Measurements from ENCODE around the gene CYP4F22. TPM values are rescaled to one million over a fixed set of nuclear protein-coding genes. Genes with fewer than 3 reads are reported as not detected.

Gene CYP4F22
- total and polyA plus RNA-seq, 2 of the 8 experiments (the other 6 are each of a cell fraction or from before 2014, with no cell fraction given), result not detected

DNA sequence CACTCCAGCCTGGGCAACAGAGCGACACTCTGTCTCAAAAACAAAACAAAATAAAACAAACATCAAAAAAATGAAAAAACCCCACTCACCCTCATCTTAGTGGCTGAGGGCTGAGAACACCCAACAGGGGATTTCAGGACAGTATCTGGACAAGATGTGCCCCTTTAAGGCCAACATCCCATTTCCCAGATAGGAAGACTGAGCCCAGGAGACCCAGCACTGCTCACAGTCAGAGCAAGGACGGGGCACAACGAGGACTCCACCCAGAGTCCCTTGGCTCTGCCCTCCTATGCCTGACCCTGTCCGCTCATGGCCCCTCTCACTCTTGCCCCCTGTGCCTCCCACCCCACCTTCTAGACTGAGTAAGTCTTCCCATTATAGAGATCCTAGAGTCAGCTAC is 53.8 kb downstream of the CYP4F22 start:
- ChIA-PET CTCF (ENCODE audit: partially characterized antibody) (no interaction called here), POLR2A (ENCODE audit: partially characterized antibody) (interaction anchor here (1.3 kb wide), 1 partner anchor 145 kb away, joined by 4 read pairs; no protein-coding TSS in a partner anchor)
- no peak overlapping the region for H2BK20ac ChIP-seq (ENCODE audit: low read length)
- H2BK120ac ChIP-seq (replicated peaks; ENCODE audit: low read depth, low read length), result no peak overlapping the region
- 76% methylated on average over 4 of the region's 4 CpGs; no CpG with 5 or more reads in 1 of the 2 experiments for WGBS, 2 experiments (ENCODE audit: extremely low coverage in 1 of 2, insufficient coverage in 1 of 2, insufficient read length in 1 of 2, insufficient replicate concordance in 2 of 2, low coverage in 1 of 2, low lambda C conversion rate in 2 of 2, missing lambda C conversion rate in 1 of 2)
- no peak for DNase-seq (ENCODE audit: low read depth in 1 of 2, low spot score in 2 of 2)
- H3K27ac ChIP-seq (ENCODE audit: low read depth, low read length), result no peak overlapping the region
- H3K27me3 ChIP-seq (replicated peaks in 1 of 4; ENCODE audit: control insufficient read depth in 3 of 4, extremely low read depth in 1 of 4, insufficient read depth in 3 of 4, low read length in 3 of 4), result no peaks in the 10 kb centered on the region
- H2AFZ ChIP-seq (ENCODE audit: low read length), result no peak overlapping the region
- H3K23me2 ChIP-seq (ENCODE audit: low read depth, low read length), result no peaks in the 10 kb centered on the region
- H4K8ac ChIP-seq (ENCODE audit: extremely low read depth, insufficient read depth, low read length), result no peak overlapping the region
- no peak for FAIRE-seq
- no peak overlapping the region for H3K4me3 ChIP-seq (ENCODE audit: extremely low read depth in 1 of 4, insufficient read depth in 2 of 4, low read depth in 3 of 4, low read length in 4 of 4)
- no peak overlapping the region for H2BK15ac ChIP-seq (ENCODE audit: low read length)
- H3K4me1 ChIP-seq (replicated peaks in 1 of 4; ENCODE audit: control insufficient read depth in 3 of 4, insufficient read depth in 4 of 4, low read length in 3 of 4), result no peaks in the 10 kb centered on the region
- peaks cover 42 to 67% of the 10 kb centered on the region in 2 experiments for H3K9me3 ChIP-seq (ENCODE audit: insufficient read depth in 2 of 2, low read depth in 1 of 2, low read length in 1 of 2)
- H3K18ac ChIP-seq (ENCODE audit: extremely low read depth, low read length), result no peak overlapping the region
- no peak overlapping the region for H3K56ac ChIP-seq (replicated peaks; ENCODE audit: insufficient read length, low read depth, low read length)
- TF ChIP-seq RXRA (IDR thresholded peaks at IDR 0.05; ENCODE audit: insufficient read depth, low read depth, low read length), result no peak
- no peak for TF ChIP-seq HDAC2 (IDR thresholded peaks at IDR 0.05; ENCODE audit: borderline replicate concordance in 1 of 2, low read depth in 2 of 2, low read length in 2 of 2)
- no peak for TF ChIP-seq BACH1 (IDR thresholded peaks at IDR 0.05; ENCODE audit: low read length)
- no peak for TF ChIP-seq CHD1 (IDR thresholded peaks at IDR 0.05; ENCODE audit: low read depth, low read length)
- TF ChIP-seq, protein P1, sequence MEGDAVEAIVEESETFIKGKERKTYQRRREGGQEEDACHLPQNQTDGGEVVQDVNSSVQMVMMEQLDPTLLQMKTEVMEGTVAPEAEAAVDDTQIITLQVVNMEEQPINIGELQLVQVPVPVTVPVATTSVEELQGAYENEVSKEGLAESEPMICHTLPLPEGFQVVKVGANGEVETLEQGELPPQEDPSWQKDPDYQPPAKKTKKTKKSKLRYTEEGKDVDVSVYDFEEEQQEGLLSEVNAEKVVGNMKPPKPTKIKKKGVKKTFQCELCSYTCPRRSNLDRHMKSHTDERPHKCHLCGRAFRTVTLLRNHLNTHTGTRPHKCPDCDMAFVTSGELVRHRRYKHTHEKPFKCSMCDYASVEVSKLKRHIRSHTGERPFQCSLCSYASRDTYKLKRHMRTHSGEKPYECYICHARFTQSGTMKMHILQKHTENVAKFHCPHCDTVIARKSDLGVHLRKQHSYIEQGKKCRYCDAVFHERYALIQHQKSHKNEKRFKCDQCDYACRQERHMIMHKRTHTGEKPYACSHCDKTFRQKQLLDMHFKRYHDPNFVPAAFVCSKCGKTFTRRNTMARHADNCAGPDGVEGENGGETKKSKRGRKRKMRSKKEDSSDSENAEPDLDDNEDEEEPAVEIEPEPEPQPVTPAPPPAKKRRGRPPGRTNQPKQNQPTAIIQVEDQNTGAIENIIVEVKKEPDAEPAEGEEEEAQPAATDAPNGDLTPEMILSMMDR (IDR thresholded peaks at IDR 0.05; ENCODE audit: control extremely low read depth in 1 of 3, insufficient read depth in 1 of 3, low read depth in 1 of 3, low read length in 3 of 3), result no peak
- TF ChIP-seq TEAD4 (IDR thresholded peaks at IDR 0.05; ENCODE audit: low read depth, low read length), result no peak
- TF ChIP-seq HDAC6 (IDR thresholded peaks at IDR 0.05; ENCODE audit: low read depth, low read length), result no peak
- TF ChIP-seq TBP (IDR thresholded peaks at IDR 0.05; ENCODE audit: low read depth, low read length), result no peak
- TF ChIP-seq, protein P2, sequence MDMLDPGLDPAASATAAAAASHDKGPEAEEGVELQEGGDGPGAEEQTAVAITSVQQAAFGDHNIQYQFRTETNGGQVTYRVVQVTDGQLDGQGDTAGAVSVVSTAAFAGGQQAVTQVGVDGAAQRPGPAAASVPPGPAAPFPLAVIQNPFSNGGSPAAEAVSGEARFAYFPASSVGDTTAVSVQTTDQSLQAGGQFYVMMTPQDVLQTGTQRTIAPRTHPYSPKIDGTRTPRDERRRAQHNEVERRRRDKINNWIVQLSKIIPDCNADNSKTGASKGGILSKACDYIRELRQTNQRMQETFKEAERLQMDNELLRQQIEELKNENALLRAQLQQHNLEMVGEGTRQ (IDR thresholded peaks at IDR 0.05; ENCODE audit: low read length), result no peak
- TF ChIP-seq SUZ12 (IDR thresholded peaks at IDR 0.05; ENCODE audit: low read length), result no peak
- no peak for TF ChIP-seq CBX5 (IDR thresholded peaks at IDR 0.05; ENCODE audit: low read depth, low read length)
- H3K79me1 ChIP-seq (ENCODE audit: low read depth, low read length), result no peaks in the 10 kb centered on the region
- H3K4ac ChIP-seq (replicated peaks; ENCODE audit: insufficient read length, low read depth, low read length), result no peak overlapping the region
- H3K14ac ChIP-seq (ENCODE audit: insufficient read length), result no peak overlapping the region
- H2BK12ac ChIP-seq (ENCODE audit: low read depth, low read length), result no peak overlapping the region
- H3K79me2 ChIP-seq (ENCODE audit: control insufficient read depth in 1 of 2, insufficient read depth in 2 of 2, low read length in 2 of 2), result no peaks in the 10 kb centered on the region
- no peak overlapping the region for H3K9ac ChIP-seq (replicated peaks in 1 of 4; ENCODE audit: extremely low read depth in 1 of 4, low read depth in 3 of 4, low read length in 3 of 4)
- H2BK5ac ChIP-seq (ENCODE audit: low read depth, low read length), result no peak overlapping the region
- H2AK5ac ChIP-seq (ENCODE audit: low read depth, low read length), result no peak overlapping the region
- H4K20me1 ChIP-seq (replicated peaks in 1 of 2; ENCODE audit: control insufficient read depth in 1 of 2, insufficient read depth in 2 of 2, low read length in 2 of 2), result no peaks in the 10 kb centered on the region
- no peaks in the 10 kb centered on the region for H3K36me3 ChIP-seq (ENCODE audit: control insufficient read depth in 2 of 4, insufficient read depth in 4 of 4, low read length in 3 of 4)
- H4K91ac ChIP-seq (replicated peaks; ENCODE audit: insufficient read length, low read length), result no peak overlapping the region
- no peak overlapping the region for H3K23ac ChIP-seq (ENCODE audit: insufficient read length)
- H3K4me2 ChIP-seq (ENCODE audit: insufficient read depth in 1 of 2, low read depth in 2 of 2, low read length in 2 of 2), result no peak overlapping the region
- H4K5ac ChIP-seq (ENCODE audit: insufficient read length, low read depth, low read length), result no peak overlapping the region
